SK-N-SH (cell line): ENCODE data around the gene GRIP1. TPM values are rescaled to one million over a fixed set of nuclear protein-coding genes. Genes with fewer than 3 reads are reported as not detected.

Experiments used
- CTCF ChIA-PET: fragments of 300-600, 350-600 bp; formaldehyde crosslinking; extraction: SDS; loops from one replicate; lab custom pipeline; 2021; lab: Yijun Ruan, JAX
- POLR2A ChIA-PET: fragments of 350-600 bp; sonication (Branson Sonifier 250); formaldehyde crosslinking; extraction: SDS; loops from one replicate; lab custom pipeline; 2020; ENCODE audit warnings: antibody characterized with exemption, inconsistent platforms; lab: Yijun Ruan, JAX
- DNase-seq: peaks from one replicate; pipeline ENCODE4 v3.0.0; 2012
- H2AFZ ChIP-seq: fragments of 200-600 bp; sonication (generic); 2 replicates; pipeline ENCODE4 v1.8.1; 2016; ENCODE audit warnings: antibody characterized with exemption, mild to moderate bottlenecking, low read depth
- H3F3A ChIP-seq: fragments of 200-600 bp; sonication (generic); replicated peaks from 2 replicates; pipeline ENCODE3; 2016; ENCODE audit warnings: antibody characterized with exemption, mild to moderate bottlenecking; ENCODE audit not compliant: insufficient read depth
- H3K27ac ChIP-seq, 2 experiments: fragments of 200-500 bp in 1 of 2; fragments of 200-600 bp in 1 of 2; sonication (Bioruptor generic) in 1 of 2; sonication (generic), shearing (Covaris generic) in 1 of 2; 2 replicates each; pipeline versions ENCODE4 v1.5.1 to v1.6.1; 2014 to 2016; ENCODE audit warnings: low read depth in 2 of 2, inconsistent platforms in 1 of 2, low read length in 1 of 2, mild to moderate bottlenecking in 1 of 2, mixed read lengths in 1 of 2
- H3K27me3 ChIP-seq: fragments of 200-600 bp; sonication (generic), shearing (Covaris generic); 2 replicates; pipeline ENCODE4 v1.6.1; 2016; ENCODE audit warnings: mixed run types; ENCODE audit not compliant: insufficient read depth
- H3K36me3 ChIP-seq, 2 experiments: fragments of 200-500 bp in 1 of 2; fragments of 200-600 bp in 1 of 2; sonication (Bioruptor generic) in 1 of 2; sonication (generic) in 1 of 2; replicated peaks in 1 of 2; 2 replicates each; pipeline versions ENCODE3 to v1.5.1; 2014 to 2016; ENCODE audit warnings: low read length in 1 of 2, mild to moderate bottlenecking in 1 of 2; ENCODE audit not compliant: insufficient read depth in 2 of 2, control insufficient read depth in 1 of 2
- H3K4me1 ChIP-seq, 2 experiments: fragments of 200-500 bp in 1 of 2; fragments of 200-600 bp in 1 of 2; sonication (Bioruptor generic) in 1 of 2; sonication (generic), shearing (Covaris generic) in 1 of 2; 2 replicates each; pipeline versions ENCODE4 v1.5.1 to v1.6.1; 2014 to 2016; ENCODE audit warnings: low read depth in 1 of 2, low read length in 1 of 2, mixed run types in 1 of 2; ENCODE audit not compliant: insufficient read depth in 2 of 2, control insufficient read depth in 1 of 2
- H3K4me2 ChIP-seq: fragments of 200-600 bp; sonication (generic), shearing (Covaris generic); 2 replicates; pipeline ENCODE4 v1.6.1; 2017; ENCODE audit warnings: mixed run types
- H3K4me3 ChIP-seq, 2 experiments: fragments of 200-500 bp in 1 of 2; fragments of 200-600 bp in 1 of 2; sonication (Bioruptor generic) in 1 of 2; sonication (generic), shearing (Covaris generic) in 1 of 2; 2 replicates each; pipeline versions ENCODE4 v1.5.1 to v1.8.1; 2014 to 2016; ENCODE audit warnings: low read depth in 2 of 2, inconsistent platforms in 1 of 2, low read length in 1 of 2, mild to moderate bottlenecking in 1 of 2, mixed read lengths in 1 of 2, moderate library complexity in 1 of 2
- H3K79me2 ChIP-seq: fragments of 200-600 bp; sonication (generic); 2 replicates; pipeline ENCODE4 v1.8.1; 2017; ENCODE audit warnings: mild to moderate bottlenecking; ENCODE audit not compliant: insufficient read depth
- H3K9ac ChIP-seq: fragments of 200-600 bp; sonication (generic); 2 replicates; pipeline ENCODE4 v1.6.1; 2017; ENCODE audit warnings: mixed run types
- H3K9me2 ChIP-seq: fragments of 200-600 bp; sonication (generic); 2 replicates; pipeline ENCODE4 v1.6.1; 2017; ENCODE audit warnings: mixed run types
- H3K9me3 ChIP-seq: fragments of 200-600 bp; sonication (generic); 2 replicates; pipeline ENCODE4 v1.6.1; 2017; ENCODE audit warnings: mixed run types, mild to moderate bottlenecking, moderate library complexity
- H4K20me1 ChIP-seq: fragments of 200-600 bp; sonication (generic); 2 replicates; pipeline ENCODE4 v1.6.1; 2017; ENCODE audit warnings: mild to moderate bottlenecking, mixed run types; ENCODE audit not compliant: insufficient read depth
- FOSL2 ChIP-seq: IDR thresholded peaks from 2 replicates; pipeline ENCODE4 v1.4.0; 2012; ENCODE audit warnings: low read depth, mild to moderate bottlenecking, moderate library complexity, borderline replicate concordance
- FOXM1 ChIP-seq: IDR thresholded peaks from 2 replicates; pipeline ENCODE4 v1.4.0; 2012; ENCODE audit warnings: low read depth, mild to moderate bottlenecking
- MEF2A ChIP-seq: IDR thresholded peaks from 2 replicates; pipeline ENCODE4 v1.4.0; 2012; ENCODE audit warnings: low read depth, borderline replicate concordance
- MXI1 ChIP-seq: IDR thresholded peaks from 2 replicates; pipeline ENCODE4 v1.6.1; 2012; ENCODE audit warnings: mild to moderate bottlenecking, low read depth, low read length, improper control_type of control experiment
- NFIC ChIP-seq: IDR thresholded peaks from 2 replicates; pipeline ENCODE4 v1.4.0; 2012; ENCODE audit warnings: borderline replicate concordance
- NRF1 ChIP-seq: IDR thresholded peaks from 2 replicates; pipeline ENCODE4 v1.6.1; 2012; ENCODE audit warnings: low read depth, mild to moderate bottlenecking, low read length
- RAD21 ChIP-seq: IDR thresholded peaks from 2 replicates; pipeline ENCODE4 v1.6.1; 2012; ENCODE audit warnings: mild to moderate bottlenecking, low read length
- RCOR1 ChIP-seq: fragments of 150-350 bp; IDR thresholded peaks from 2 replicates; pipeline ENCODE4 v1.6.1; 2017; ENCODE audit warnings: antibody characterized with exemption, low read length
- WGBS: methylation state at CpG from one replicate; pipeline ENCODE4 v1.1.6; 2017; ENCODE audit warnings: low lambda C conversion rate; 5-methylcytosine and 5-hydroxymethylcytosine counted together
- polyA plus RNA-seq, 3 experiments: library from polyadenylated mRNA; depleted of rRNA; stranded (reverse); fragments of >200 nt; gene quantifications; 2 replicates each; pipeline ENCODE4 v1.2.3, GENCODE V29; 2012
- TF ChIP-seq, protein P1 (sequence below): fragments of 150-350 bp; IDR thresholded peaks from 2 replicates; pipeline ENCODE4 v1.6.1; 2016; ENCODE audit warnings: mild to moderate bottlenecking, low read depth, low read length
- TF ChIP-seq, protein P2 (sequence below): IDR thresholded peaks from 2 replicates; pipeline ENCODE4 v1.4.0; 2012; ENCODE audit warnings: low read depth, borderline replicate concordance

The GRIP1 gene
- polyA plus RNA-seq, 1 of the 3 experiments (the other 2 are of a cell fraction) = 0.07 TPM

DNA sequence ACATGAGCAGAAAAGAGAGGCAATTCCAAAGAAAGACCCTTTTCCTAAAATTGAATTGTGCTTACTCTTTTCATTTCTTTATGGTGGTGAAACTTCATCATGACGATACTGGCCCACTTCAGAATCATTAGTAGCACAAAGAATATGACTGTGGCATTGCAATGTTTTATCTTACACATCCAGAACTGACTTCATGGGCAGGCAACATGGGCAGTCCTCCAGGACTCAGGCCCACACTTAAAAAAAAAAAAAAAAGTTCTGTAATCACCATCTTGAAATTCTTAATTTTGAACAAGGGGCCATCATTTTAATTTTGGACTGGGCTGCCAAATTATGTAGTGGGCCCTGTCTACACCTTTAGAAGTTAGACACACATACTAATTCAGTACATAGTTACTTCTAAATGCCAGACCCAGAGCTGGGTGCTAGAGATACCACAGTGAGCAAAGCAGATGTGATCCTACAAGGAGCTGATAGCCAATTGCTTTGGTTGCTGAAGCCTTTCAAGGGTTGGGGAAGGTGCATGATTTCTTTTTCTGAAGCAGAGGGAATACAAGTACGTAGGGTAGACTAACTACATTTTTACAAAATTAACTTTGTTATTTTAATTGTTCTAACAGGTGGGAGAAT lies 341.4 kb downstream of the GRIP1 start:
- Histone ChIP-seq H3K79me2 (no peaks in the 10 kb centered on the region), H3K4me2 (no peak overlapping the region), H3F3A (no peaks in the 10 kb centered on the region), H2AFZ (no peak overlapping the region), H4K20me1 (no peaks in the 10 kb centered on the region)
- WGBS = 72% methylated on average over 2 of the region's 2 CpGs
- DNase-seq = no peak
- CTCF ChIA-PET = no interaction called here
- no peak for TF ChIP-seq FOXM1
- TF ChIP-seq, protein P1, sequence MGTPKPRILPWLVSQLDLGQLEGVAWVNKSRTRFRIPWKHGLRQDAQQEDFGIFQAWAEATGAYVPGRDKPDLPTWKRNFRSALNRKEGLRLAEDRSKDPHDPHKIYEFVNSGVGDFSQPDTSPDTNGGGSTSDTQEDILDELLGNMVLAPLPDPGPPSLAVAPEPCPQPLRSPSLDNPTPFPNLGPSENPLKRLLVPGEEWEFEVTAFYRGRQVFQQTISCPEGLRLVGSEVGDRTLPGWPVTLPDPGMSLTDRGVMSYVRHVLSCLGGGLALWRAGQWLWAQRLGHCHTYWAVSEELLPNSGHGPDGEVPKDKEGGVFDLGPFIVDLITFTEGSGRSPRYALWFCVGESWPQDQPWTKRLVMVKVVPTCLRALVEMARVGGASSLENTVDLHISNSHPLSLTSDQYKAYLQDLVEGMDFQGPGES = no peak
- no peak for TF ChIP-seq RAD21
- no peak for TF ChIP-seq NRF1
- no peak for TF ChIP-seq FOSL2
- TF ChIP-seq MXI1 = no peak
- no peak for TF ChIP-seq RCOR1
- no peak for TF ChIP-seq NFIC
- TF ChIP-seq, all 33 proteins: peak for 0
- no peak overlapping the region for H3K9ac ChIP-seq
- POLR2A ChIA-PET = no interaction called here
- no peak overlapping the region for H3K27ac ChIP-seq
- peaks cover 0 to 7% of the 10 kb centered on the region in 2 experiments for H3K36me3 ChIP-seq
- H3K9me3 ChIP-seq = no peaks in the 10 kb centered on the region
- no peak overlapping the region for H3K4me3 ChIP-seq
- no peaks in the 10 kb centered on the region for H3K4me1 ChIP-seq
- no peaks in the 10 kb centered on the region for H3K9me2 ChIP-seq
- H3K27me3 ChIP-seq = no peaks in the 10 kb centered on the region

DNA sequence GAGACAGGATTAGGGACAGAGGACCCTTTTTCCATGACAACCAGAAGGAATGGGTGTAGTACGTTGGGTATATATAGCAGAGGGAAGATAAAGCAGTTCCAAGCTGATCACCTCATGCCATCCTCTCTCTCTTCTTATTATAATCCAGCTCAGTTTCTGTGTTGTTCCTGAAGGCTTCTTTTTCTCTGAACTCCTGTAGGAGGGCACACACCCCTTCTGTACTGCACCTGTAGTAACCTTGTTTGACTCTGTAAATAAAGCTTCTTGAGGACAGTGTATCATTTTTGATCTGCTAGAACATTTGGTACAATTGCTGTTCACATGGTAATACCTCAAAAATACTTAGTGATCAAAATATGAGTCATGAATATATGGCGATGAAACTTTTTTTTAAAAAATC lies 343.1 kb downstream of the GRIP1 start:
- WGBS = 84% methylated on average over 2 of the region's 2 CpGs
- Histone ChIP-seq H3F3A (no peaks in the 10 kb centered on the region), H4K20me1 (no peaks in the 10 kb centered on the region), H3K9ac (no peak overlapping the region), H3K9me2 (no peaks in the 10 kb centered on the region), H3K27me3 (no peaks in the 10 kb centered on the region), H3K4me2 (no peak overlapping the region), H3K4me1 (no peaks in the 10 kb centered on the region), H3K4me3 (no peak overlapping the region), H3K27ac (no peak overlapping the region), H3K79me2 (no peaks in the 10 kb centered on the region), H2AFZ (no peak overlapping the region), H3K36me3 (peaks cover 2 to 9% of the 10 kb centered on the region in 2 experiments), H3K9me3 (no peaks in the 10 kb centered on the region)
- ChIA-PET POLR2A (no interaction called here), CTCF (interaction anchor here (0.8 kb wide), 1 partner anchor 31 kb away, joined by 4 read pairs; no protein-coding TSS in a partner anchor)
- no peak for DNase-seq
- no peak for TF ChIP-seq RCOR1
- TF ChIP-seq MEF2A = no peak

DNA sequence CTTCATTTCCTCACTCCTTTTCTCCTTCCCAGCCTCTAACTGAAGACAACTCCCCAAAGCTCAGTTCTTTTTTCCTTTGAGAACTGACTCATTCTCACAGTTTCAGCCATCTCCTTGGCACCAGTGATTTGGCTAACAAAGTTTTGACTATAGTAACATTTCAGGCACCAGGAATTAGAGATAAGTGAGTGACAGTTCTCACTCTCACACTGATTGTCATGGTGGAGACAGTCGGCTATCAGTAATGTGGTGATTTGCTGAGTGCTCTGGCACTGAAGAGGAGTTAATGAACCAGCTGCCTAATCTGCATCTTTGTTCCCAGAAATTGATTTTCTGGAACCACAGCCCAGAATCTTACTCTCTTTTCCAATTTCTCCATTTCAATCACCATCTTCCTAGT lies 347.1 kb downstream of the GRIP1 start:
- H3K9ac ChIP-seq = no peak overlapping the region
- ChIA-PET CTCF (no interaction called here), POLR2A (no interaction called here)
- TF ChIP-seq, protein P2, sequence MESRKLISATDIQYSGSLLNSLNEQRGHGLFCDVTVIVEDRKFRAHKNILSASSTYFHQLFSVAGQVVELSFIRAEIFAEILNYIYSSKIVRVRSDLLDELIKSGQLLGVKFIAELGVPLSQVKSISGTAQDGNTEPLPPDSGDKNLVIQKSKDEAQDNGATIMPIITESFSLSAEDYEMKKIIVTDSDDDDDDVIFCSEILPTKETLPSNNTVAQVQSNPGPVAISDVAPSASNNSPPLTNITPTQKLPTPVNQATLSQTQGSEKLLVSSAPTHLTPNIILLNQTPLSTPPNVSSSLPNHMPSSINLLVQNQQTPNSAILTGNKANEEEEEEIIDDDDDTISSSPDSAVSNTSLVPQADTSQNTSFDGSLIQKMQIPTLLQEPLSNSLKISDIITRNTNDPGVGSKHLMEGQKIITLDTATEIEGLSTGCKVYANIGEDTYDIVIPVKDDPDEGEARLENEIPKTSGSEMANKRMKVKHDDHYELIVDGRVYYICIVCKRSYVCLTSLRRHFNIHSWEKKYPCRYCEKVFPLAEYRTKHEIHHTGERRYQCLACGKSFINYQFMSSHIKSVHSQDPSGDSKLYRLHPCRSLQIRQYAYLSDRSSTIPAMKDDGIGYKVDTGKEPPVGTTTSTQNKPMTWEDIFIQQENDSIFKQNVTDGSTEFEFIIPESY = no peak
- no peaks in the 10 kb centered on the region for H3K9me2 ChIP-seq
- H4K20me1 ChIP-seq = no peaks in the 10 kb centered on the region
- no peaks in the 10 kb centered on the region for H3K27me3 ChIP-seq
- no peak for DNase-seq
- no peaks in the 10 kb centered on the region for H3K79me2 ChIP-seq
- no peak overlapping the region for H2AFZ ChIP-seq
- H3K4me3 ChIP-seq = no peak overlapping the region
- H3K4me1 ChIP-seq = no peaks in the 10 kb centered on the region; a peak in 1 of 4 replicates
- peaks cover 2 to 3% of the 10 kb centered on the region in 2 experiments for H3K36me3 ChIP-seq
- no peaks in the 10 kb centered on the region for H3F3A ChIP-seq
- no peaks in the 10 kb centered on the region for H3K9me3 ChIP-seq
- no peak overlapping the region for H3K27ac ChIP-seq
- no peak overlapping the region for H3K4me2 ChIP-seq
- 83% methylated on average over 1 of the region's 1 CpG for WGBS
